AG20443 (cell line): ENCODE measurements around the gene CLEC17A.

Experiments
- DNase-seq: peaks from one replicate; pipeline ENCODE4 v3.0.0; 2012; ENCODE audit warnings: low spot score, mixed read lengths

Gene CLEC17A

DNA sequence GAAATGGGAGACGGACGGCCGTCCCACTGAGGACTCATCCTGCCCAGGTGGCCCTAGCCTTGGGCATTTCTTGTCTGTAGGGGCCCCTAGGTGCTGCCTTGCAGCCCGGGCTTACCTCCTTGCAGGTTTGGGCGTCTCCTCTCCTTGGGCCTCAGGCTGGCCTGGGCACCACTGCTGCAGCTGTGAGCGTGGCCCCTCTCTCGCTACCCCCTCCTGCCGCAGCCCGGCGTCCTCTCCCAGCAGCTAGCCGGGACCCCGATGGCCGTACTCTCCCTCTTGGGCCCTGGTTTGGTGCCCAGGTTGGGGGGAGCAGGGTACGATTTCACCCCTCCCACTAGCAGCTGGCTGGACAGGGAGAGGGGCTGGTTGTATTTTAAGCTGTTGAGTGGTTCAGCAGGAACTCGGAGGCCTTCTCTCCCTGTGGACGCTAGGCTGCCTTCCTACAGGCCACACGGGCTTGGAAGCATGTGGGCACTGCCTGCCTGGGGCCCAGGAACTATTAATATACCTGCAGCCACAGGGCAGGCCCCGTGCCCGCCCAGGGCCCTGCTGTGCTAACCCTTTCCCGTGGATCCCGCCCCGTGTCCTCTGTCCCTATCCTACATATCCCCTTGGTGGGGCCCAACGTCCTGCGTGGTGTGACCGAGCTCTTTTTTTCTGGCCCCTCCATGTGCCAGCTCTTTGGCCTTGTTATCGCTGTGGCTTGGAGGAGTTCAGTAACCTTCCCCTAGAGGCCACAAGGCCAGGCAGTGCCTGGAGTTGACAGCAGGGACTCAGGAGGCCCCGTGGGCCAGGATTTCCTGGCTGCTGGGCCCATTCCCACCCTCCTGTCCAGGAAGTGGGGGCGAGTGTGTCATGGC, 22.7 kb upstream of the CLEC17A start:
- DNase-seq: no peak

DNA sequence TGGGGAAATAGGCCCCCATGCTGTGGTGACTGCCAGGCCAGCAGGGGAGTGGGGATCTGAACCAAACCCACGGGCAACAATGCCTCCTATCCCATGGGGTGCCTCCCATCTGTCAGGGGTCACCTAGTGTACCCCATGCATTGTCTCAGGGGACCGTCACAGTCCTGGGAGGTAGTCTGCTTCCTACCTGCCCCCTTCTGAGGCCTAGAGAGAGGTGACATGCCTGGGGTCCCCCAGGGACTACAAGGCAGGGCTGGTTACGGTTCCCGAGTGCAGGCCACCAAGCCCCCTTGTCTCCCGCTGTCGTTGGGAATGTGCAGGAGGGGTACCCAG, 22.1 kb upstream of the CLEC17A start:
- DNase-seq: no peak

DNA sequence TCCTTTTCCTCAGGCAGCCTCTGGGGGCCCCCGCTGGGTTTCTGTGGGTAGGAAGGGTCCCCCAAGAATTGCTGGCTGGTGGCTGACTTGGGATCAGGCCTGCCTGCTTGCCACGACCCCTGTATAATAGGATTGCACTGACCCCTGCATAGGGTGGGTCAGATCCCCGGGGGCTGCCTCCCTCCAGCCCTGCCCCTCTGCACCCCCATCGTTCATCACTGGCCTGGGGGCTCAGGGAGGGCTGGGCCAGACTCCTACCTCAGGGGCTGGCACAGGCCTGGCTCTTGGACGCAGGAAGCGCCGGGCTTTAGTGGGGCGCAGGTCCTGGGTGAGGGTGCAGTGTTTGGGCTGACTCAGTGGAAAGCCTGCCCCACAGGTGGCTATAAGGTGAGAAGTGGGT, 21.6 kb upstream of the CLEC17A start:
- DNase-seq: no peak

DNA sequence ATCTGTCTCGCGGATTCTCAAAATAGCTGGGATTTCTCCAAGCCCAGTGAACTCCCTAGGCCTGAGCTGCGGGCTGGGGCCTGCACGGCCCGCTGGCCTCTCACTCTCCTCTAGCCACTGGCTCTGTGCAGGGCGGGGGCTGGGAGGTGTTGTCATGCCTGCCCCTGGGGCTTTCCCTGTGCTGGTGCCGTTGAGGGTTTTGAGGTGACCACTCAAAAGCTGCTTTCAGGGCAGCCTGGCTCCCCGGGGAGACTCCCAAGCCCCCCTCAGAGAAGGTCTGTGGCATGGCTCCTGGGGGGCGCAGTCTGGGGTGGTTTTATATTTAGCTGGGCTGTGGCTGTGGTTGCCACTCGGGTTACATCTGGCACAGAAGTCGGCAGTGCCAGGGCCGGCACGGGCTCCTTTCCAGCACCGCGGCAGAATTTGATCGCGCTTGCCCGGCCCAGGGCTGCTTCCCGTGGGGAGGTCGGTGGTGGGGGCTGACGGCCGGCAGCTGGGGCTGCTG, 21.0 kb upstream of the CLEC17A start:
- DNase-seq: no peak

DNA sequence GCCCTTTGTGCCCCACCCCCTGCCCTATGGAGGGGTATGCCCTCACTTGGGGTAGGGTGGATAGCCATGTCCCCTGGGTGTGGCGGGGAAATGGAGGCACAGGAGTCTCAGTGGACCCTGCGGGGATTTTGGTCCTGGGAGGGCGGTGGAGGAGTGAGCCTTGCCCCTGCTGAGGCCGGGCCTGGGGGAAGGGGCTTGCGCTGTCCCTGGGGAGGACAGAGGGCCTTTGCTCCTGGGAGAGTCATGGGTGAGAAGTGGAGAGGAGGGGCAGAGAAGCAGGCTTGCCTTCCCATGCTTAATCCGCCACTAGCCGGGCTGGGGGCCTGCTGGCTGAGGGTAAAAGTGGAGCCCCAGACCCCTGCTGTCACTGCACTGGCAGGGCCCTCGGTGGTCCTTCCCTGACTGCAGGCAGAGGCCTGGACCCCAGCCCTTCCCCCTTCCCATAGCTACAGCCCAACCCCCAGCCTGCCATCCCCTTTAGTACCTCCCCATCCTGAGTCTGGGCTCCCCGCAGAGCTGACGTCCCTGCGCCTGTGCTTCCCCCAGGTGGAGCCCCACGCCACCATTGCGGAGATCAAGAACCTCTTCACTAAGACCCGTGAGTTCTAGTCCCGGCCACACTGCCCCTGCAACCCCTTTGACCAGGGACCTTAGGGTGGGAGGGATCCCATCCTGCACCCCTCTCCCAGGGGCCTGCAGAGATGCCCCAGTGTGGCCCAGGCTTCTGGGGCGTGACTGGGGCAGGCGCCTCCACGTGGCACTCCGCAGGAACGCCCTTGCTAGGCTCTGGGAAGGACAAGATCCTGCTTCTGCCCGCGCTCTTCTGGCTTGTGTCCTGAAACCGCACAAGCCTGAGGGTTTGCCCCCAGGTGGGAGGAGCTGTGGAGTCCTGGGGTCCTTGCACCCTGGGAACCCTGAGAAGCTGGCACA, 20.0 kb upstream of the CLEC17A start:
- DNase-seq: no peak

DNA sequence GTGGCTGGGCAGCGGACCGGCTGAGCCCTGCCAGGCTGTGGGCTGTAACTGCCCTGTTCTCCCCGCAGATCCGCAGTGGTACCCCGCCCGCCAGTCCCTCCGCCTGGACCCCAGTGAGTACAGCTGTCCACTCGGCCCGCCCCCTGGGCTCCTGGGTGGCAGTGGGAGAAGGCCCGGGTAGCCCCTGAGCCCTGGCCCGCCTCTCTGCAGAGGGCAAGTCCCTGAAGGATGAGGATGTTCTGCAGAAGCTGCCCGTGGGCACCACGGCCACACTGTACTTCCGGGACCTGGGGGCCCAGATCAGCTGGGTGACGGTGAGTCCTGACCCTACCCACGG, 19.3 kb upstream of the CLEC17A start:
- no peak for DNase-seq

DNA sequence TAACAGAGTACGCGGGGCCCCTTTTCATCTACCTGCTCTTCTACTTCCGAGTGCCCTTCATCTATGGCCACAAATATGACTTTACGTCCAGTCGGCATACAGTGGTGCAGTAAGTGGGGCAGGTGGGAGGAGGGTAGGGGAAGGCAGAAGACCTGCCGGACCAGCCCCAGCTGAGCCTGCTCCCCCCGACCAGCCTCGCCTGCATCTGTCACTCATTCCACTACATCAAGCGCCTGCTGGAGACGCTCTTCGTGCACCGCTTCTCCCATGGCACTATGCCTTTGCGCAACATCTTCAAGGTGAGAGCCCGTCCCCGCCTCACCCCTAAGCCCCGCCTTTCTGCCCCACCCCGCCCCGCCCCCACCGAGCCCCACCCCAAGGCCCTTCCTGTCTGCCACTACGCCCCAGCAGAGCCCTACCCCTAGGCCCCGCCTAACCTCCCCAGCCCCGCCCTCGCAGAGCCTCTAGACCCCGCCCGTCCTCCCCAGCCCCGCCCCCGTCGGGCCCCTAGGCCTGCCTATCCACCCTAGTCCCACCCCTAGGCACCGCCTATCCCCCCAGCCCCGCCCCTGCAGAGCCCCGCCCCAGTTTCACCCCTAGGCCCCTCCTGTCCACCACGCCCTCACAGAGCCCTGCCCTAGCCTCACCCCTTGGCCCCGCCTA, 18.8 kb upstream of the CLEC17A start:
- peak; percentile 66 for DNase-seq

DNA sequence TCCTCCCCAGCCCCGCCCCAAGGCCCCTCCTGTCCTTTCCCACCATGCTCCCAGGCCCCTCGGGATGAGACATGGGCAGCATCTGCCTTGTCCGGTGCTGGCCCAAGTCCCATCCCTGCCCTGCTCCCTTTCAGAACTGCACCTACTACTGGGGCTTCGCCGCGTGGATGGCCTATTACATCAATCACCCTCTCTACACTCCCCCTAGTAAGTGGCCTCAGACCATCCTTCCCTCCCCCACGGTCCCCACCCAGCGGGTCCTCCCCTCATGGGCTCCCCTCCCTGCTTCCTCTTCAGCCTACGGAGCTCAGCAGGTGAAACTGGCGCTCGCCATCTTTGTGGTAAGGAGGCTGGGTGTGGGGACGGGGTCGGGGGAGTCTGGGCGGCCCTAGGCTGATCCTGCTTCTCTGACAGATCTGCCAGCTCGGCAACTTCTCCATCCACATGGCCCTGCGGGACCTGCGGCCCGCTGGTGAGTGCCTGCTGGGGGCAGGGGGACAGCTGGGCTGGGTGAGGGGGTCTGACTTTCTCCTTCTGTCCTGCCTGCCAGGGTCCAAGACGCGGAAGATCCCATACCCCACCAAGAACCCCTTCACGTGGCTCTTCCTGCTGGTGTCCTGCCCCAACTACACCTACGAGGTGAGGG, 18.1 kb upstream of the CLEC17A start:
- DNase-seq: peak; percentile 0

DNA sequence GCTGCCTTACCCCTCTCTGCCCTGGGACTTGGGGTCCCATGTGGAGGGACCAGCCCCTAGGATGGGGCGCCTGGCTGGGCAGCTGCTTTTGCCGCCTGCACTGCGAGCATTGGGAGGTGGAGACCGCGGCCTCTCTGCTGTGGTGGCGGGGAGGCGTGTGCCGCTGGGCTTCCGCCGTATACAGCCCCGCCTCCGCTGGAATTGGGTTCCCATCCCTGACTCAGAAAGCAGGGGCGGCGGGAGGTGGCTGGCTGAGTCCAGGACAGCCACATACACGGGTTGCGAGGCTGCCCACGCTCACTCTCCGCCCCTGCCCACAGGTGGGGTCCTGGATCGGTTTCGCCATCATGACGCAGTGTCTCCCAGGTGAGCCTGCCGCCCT, 17.6 kb upstream of the CLEC17A start:
- peak; percentile 7 for DNase-seq

DNA sequence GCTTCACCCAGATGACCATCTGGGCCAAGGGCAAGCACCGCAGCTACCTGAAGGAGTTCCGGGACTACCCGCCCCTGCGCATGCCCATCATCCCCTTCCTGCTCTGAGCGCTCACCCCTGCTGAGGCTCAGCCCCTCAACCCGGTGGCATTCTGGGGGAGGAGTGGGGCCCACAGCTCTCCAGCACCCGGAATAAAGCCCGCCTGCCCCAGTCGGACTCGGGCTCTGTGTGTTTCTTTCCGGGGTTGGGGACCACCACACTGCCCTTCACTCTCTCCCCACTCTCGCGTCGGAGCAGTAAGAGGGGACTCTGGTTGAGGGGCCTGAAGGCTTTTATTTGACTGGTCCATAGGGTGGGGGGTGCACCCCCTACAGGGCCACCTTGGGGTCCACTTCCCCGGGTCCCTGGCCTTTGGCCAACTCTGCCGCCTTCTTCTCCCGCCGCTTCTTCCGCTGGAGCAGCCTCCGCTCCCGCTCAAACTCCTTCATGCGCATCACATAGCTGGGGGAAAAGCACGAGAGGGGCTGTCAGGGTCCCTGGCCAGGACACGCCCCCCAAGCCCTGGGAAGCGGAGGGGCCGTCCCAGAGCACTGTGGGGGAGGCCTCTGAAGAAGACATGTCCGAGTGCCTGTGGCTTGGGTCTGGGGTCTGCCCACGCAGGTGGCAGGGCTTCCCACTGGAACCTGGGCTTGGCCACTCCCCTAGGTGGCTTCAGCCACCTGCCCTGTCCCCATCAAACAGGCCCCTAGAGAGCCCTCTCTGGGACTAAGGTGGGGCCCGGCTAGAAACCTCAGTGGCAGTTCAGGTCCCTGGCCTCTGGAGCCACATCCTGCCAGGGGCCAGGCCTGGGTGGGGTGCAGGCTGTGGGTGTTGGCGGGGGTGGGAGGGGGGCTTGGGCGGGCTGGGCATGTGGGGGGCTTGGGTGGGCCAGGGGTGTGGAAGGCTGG, 16.8 kb upstream of the CLEC17A start:
- DNase-seq: peak; percentile 3

DNA sequence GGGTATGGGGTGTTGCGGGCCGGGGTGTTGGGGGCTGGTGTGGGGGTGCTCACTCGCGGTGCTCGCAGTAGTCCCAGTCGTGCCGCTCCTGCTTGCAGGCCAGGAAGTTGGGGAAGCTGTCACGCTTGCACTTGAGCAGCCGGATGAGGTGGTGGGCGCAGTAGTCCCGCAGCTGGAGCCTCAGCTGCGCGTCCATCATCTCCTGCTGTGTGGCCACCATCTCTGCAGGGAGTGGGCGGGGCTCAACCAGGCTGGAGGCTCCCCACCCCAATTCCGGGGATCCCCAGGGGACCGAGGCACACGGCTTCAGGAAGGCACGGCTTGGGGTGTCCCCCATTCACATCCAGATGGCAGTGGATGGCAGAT, 16.2 kb upstream of the CLEC17A start:
- DNase-seq: peak; percentile 2

DNA sequence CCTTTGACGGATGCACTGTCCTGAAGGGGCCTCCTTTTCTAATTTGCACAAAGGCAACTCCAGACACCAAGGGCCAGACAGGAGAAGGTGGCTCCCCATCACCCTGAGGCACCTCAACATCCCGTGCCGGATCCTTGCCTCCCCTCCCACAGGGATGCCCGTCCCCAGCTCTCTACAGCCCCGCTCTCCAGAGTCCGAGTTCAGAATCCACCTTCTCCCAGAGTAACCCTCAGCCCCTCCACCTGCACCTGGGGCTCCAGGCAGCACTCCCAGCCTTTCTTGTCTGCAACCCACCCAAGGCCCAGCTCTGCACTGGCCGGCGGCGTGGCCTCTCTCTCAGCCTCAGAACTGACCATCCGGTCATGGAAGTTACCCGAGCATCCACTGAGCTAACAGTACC, 15.8 kb upstream of the CLEC17A start:
- no peak for DNase-seq

DNA sequence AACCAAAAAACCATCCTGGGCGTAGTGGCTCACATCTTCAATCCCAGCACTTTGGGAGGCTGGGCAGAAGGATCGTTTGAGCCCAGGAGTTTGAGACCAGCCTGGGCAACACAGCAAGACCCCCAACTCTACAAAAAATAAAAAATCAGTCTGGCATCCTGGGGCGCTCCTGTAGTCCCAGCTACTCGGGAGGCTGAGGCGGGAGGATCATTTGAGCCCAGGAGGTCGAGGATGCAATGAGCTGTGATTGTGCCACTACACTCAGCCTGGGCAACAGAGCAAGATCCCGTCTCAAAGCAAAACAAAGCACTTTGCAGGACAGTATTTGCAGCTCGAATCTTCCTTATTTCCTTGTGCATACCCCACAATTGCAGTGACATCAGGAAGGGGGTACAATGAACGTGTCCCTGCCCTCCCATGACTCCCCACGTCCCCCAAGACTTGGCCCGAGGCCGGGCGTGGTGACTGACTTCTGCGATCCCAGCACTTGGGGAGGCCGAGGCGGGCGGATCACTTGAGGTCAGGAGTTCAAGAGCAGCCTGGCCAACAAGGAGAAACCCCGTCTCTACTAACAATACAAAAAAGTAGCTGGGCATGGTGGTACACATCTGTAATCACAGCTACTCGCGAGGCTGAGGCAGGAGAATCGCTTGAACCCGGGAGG, 11.9 kb upstream of the CLEC17A start:
- no peak for DNase-seq

DNA sequence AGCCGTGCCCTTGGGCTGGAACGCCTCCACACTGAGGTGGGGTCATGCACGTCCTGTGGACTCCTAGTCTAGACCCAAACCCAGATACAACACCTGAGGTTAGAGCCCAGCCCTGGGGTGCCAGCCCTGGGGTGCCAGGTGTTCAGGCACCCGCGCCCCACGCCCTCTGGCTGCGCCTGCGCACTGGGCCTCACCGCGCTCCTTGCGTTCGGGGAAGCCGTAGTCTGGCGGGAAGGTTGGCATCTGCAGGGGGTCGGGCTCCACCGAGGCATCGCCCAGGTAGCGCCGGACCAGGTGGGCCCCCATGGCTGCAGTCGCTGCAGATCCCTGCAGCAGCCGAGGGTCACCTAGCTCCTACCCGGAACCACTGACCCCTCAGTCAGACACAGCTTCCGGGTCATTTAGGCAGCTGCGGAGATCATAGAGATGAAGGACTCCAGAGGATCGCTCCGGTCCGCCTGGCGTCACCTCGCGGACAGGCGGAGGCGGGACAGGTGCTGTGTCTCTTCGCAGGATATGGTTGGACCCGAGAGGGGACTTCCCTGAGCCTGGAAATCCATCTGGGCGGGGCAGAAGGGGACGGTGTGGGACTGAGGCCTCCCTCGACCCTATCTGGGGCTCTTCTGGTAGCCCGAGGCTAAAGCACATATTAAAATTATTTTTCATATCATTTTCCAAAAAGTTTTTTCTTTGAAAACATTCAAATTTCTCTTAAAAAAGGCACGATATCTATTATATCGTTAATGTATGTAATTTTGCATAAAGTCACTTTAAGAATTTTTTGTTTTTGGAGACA, 11.0 kb upstream of the CLEC17A start, which contains the start of gene NDUFB7:
TSS of gene NDUFB7 (minus strand) at position 372 of the 796 bp plus-strand sequence. CDS start at position 306, 66 bp downstream.
- peak; percentile 95 for DNase-seq

DNA sequence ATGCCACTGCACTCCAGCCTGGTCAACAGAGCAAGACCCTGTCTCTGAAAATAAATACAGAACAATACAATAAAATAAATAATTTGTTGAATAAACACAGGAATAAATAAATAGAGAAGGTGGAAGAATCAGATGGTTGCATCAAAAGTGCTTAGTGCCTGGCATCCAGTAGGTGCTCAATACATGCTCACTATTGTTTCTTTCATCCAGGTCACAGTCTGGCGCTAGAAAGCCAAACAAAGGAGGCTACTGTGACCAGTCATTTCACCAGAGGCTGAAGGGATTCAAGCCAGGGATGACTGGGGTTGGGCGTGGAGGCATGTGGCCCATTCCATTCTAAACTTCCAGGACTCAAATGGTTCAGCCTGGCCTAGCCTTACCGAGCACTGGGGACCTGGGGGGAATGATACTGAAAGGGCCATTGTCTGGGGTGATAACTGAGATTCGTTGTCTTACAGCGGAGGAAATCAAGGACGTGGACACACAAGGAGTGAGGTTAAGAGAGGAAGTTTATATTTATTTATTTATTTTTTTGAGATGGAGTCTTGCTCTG, 7.4 kb upstream of the CLEC17A start:
- DNase-seq: no peak

DNA sequence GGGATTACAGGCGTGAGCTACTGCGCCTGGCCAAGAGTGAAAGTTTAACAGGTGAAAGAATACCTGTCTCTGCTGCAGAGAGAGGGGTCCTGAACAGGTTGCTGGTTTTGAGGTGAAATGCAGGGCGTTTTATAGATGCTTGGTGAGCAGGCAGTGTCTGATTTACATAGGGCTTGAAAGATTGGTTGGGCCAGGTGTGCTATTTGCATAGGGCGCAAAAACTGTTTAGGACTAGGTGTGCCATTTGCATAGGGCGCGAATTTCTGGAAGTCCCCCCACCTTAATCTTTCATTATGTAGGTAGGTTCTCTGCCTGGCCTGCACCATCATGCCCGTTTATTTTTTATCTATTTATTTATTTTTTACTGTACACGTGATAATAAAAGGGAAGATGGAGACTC, 6.5 kb upstream of the CLEC17A start:
- DNase-seq: no peak

DNA sequence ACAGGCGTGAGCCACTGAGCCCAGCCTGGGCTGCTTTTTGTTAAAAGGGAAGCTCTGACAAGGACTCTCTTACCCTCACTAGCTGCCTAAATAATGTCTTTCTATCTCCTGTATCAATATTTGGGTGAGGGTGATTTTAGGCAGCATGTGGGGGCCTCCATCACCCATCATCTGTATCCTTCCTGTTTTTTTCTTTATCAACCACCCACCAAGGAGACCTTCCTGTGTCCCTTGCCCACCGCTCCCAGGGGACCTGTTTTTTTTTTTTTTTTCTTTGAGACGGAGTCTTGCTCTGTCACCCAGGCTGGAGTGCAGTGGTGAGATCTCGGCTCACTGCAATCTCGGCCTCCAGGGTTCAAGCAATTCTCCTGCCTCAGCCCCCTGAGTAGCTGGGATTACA, 5.6 kb upstream of the CLEC17A start:
- DNase-seq: no peak

DNA sequence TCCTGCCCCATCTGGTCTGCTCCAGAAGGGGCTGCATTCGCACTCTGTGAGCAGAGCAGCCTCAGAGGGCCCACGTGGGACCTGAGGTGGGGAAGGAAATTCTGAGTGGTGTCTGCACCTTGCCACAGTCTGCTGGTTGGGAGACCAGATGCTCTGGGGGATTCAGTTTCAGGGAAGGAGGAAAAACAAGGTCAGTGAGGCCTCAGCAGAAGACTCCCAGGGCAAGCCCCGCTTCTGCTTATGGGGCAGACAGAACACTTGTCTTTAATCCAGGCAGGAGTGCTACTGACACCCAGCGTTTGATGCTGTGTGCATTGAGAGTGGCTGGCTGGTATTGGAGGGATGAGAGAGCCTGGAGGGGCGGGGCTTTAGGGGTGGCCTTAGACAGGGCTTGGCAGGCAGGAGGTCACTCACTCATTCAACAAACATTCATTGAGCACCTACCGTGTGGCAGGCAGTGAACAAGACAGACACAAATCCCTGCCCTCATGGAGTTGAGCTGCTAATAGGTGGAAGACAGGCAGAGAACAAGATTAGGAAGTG, 4.9 kb upstream of the CLEC17A start:
- no peak for DNase-seq
